ENCODE data around the gene RTN3.

- TF ChIP-seq CTCF (IDR thresholded peaks at IDR 0.05; ENCODE audit: low read length) (no peak), EZH2 (IDR thresholded peaks at IDR 0.05; ENCODE audit: borderline replicate concordance, low read length) (no peak)
Measured at GRCh38 chr11:63760487-63761079, 79.3 kb downstream of the RTN3 start.
